HCEC 1CT (cell line): Measurements from ENCODE around the gene COX10.
"Not testable (repeated sequence)": the region's sequence is repeated elsewhere in the genome, so short reads cannot be mapped to it uniquely, and the experiment has no call there.

ENCODE experiments used
- DNase-seq: peaks from one replicate; pipeline ENCODE4 v3.0.0-alpha.2; 2017

The COX10 gene

GRCh38 chr17:14069251-14070021 lies at the start of gene COX10:
TSS of gene COX10 (plus strand) at chr17:14069504. CDS start at chr17:14069606, 102 bp downstream.
- peak; percentile 79 for DNase-seq

DNA sequence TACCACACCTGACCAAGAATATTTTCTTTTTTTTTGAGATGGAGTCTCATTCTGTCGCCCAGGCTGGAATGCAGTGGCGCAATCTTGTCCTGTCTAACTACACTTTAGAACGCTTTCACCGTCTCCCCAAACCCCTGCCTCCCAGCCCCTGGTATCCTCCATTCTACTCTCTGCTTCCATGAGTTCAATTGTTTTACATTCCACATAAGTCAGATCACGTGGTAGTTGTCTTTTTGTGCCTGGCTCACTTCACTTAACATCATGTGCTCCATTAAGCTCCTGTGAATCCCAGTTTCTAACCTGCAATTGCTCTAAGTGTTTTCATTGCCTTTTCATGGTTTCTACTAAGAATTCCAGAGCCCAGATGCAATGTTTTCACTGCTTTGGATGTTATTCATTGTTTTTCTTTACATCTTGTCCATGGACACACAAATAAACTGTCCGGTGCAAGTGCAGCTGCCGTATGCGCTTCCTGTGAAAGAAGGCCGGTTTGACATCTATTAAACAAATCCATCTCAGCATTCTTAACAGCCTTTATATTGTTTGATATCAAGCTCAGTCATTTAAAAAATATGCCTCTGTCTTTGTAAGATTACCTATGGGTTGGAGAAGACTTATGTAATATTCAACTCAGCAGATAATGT lies 47.5 kb upstream of the COX10 start:
- not testable (repeated sequence) for DNase-seq

DNA sequence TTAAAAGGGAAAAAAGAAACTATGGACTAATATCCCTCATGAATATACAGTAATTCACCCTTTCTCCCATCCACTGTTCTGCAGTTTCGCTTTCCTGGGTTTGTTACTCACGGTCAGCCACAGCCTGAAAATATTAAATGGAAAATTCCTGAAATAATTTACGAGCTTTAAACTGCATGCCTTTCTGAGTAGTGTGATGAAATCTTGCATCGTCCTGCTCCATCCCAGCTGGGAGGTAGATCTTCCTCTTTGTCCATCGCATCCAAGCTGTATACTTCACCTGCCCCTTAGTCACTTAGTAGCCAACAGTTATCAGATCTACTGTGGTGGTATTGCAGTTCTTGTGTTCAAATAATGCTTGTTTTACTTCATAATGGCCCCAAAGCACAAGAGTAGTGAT lies 39.5 kb upstream of the COX10 start:
- DNase-seq: not testable (repeated sequence)

DNA sequence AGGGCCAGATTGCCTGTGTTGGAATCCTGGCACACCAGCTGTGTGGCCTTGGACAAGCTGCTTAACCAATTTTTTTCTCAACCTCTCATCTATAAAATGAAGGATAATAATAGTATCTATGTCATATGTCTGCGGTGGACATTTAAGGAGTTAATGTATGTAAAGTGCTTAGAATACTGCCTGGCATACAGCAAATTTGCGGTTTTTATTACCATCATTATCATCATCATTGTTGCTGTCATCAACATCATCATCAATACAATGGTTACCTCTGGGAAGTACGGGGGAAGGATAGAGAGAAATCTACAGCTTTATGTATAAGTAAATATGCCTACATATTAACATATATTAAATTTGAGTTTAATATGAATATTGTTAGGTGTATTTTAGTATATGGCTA lies 37.1 kb upstream of the COX10 start:
- no peak for DNase-seq

GRCh38 chr17:14033166-14033565 lies 36.1 kb upstream of the COX10 start:
- no peak for DNase-seq

- no peak for DNase-seq
Measured at GRCh38 chr17:14037453-14037852, 31.9 kb upstream of the COX10 start.

GRCh38 chr17:14038206-14038605 lies 31.1 kb upstream of the COX10 start:
- DNase-seq: peak; percentile 4

DNA sequence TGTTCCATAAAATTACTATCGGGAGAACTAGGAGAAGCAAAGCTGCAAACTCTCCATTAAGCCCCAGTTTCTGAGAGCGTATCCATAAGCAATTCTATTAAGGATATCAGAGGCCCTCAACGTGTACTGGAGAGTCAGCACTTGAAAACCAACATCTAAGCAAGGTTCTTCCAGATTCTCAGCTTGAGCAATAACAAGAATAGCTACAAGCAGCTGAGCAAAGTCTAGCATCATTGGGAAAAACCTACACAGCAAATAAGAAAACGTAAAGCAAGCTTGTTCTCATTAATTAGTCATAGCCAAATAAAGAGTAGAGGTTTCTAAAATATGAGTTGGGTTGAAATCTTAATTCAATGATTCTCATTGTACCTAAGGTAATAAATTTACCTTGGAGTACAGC lies 26.9 kb upstream of the COX10 start:
- DNase-seq: no peak

DNA sequence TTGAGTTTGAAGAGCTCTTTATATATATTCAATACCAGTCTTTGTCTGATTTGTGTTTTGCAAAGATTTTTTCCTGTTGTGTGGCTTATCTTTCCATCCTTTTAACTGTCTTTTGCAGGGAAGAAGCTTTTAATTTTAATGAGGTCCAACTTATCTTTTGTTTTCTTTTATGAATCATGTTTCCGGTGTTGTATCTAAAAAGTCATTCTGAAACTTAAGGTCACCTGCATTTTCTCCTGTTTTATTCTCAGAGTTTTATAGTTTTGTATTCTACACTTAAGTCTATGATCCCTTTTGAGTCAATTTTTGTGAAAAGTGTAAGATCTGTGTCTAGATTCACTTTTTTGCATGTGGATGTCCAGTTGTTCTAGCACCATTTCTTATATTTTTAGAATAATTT lies 24.6 kb upstream of the COX10 start:
- no peak for DNase-seq

GRCh38 chr17:14046978-14047377 lies 22.3 kb upstream of the COX10 start:
- no peak for DNase-seq

DNA sequence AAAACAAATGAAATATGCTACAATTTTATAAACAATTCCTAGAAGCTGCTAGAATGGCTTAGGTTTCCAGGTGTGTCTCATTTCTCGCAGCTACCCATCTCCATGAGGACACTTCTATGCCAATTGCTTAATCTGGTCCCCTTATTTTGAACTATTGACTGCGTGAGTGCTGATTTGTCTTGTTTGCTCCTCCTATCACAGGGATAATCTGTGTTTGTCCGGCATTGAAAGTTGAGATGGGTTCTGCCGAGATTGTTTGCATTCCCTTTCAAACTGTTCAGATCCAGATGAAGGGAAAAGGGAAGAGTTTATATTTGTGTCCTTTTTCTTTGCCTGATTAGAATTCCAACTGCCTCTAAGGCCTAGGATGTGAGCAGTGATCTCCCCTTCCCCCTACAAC lies 21.7 kb upstream of the COX10 start:
- DNase-seq: no peak

DNA sequence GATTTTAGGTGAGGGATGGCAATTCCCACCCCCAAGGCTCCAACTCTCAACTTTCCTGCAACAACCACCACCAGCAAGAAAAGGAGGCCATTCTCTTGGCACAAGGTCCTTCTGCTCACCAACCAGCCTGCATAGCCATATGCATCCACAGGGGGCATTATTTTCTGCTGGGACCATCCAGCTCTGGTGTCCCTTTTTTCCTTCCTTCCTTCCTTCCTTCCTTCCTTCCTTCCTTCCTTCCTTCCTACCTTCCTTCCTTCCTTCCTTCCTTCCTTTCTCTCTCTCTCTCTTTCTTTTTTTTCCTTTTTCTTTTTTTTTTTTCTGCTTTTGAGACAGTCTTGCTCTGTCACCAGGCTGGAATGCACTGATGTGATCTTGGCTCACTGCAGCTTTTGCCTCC lies 21.1 kb upstream of the COX10 start:
- DNase-seq: peak; percentile 9

GRCh38 chr17:14050616-14051015 lies 18.7 kb upstream of the COX10 start:
- DNase-seq: no peak

DNA sequence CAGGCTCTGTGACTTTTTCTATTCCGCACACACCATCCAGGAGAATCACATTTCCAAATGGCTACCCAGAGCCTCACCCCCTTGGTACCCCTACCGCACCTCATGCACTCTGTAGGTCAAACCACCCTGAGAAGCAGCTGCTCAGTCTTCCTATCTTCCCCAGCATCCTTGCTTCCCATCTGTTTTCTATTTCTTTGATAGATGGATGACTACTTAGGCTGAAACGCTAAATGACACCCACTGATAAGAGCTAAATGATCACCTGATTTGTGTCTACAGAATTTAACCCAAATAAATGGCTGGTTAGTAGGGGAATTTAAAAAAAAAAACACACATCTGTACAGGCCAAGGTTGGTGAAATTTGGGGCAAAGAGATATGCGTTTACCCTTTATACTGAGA lies 17.6 kb upstream of the COX10 start:
- no peak for DNase-seq

- DNase-seq: no peak
Measured at GRCh38 chr17:14052886-14053615, 16.3 kb upstream of the COX10 start.

DNA sequence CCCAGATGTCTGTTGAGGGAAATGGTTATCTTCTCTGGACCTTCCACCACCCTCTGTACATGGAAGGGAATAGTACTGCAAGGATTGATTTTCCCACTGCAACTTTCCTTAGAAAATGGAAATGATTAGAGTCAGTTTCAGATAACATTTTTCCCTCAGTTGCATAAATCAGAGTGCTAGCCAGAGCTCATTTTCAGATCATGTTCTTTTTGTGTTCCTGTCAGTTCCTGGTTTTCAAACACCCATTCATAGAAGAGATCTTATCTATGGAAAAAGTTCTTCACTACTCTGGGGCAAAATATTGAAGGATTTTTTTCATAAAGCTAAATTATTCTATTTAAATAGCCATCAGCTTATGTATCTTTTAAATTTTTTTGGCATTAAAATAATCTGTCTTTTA lies 11.7 kb upstream of the COX10 start:
- no peak for DNase-seq

DNA sequence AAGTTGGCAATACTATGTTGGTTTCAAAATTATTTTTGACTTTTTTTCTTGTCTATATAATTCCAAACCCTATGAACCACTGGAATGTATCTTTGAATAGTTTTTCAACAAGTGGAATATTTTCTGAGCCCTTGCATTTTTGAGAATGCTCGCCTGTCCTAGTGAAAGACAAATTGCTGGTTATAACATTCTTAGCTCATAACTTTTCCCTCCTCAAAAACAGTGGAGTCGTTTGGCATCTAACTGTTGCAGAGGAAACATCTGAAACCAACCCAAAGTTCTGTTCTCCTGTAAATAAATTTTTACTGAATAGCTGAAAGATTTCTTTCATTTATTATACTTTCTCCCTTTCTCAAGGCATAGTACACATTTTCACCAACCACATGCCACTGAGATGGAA lies 11.3 kb upstream of the COX10 start:
- DNase-seq: no peak

DNA sequence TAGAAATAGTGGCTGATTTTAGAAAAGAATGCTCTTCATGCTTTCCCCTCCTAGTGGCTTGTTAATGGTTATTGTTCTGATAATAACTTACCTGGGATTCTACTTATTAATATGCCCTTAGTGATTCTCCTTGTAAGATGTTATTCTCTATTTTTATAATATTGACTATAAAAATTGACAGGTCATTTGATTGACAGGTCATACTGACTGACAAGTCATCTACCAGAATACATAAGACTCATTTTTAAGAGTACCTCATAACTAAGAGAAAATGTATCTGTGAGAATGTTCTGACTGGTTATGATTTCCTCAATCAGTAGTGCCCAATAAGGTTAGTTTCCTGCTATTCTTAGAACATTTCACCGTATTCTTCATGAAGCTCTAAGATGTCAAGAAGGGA lies 8.6 kb upstream of the COX10 start:
- no peak for DNase-seq

DNA sequence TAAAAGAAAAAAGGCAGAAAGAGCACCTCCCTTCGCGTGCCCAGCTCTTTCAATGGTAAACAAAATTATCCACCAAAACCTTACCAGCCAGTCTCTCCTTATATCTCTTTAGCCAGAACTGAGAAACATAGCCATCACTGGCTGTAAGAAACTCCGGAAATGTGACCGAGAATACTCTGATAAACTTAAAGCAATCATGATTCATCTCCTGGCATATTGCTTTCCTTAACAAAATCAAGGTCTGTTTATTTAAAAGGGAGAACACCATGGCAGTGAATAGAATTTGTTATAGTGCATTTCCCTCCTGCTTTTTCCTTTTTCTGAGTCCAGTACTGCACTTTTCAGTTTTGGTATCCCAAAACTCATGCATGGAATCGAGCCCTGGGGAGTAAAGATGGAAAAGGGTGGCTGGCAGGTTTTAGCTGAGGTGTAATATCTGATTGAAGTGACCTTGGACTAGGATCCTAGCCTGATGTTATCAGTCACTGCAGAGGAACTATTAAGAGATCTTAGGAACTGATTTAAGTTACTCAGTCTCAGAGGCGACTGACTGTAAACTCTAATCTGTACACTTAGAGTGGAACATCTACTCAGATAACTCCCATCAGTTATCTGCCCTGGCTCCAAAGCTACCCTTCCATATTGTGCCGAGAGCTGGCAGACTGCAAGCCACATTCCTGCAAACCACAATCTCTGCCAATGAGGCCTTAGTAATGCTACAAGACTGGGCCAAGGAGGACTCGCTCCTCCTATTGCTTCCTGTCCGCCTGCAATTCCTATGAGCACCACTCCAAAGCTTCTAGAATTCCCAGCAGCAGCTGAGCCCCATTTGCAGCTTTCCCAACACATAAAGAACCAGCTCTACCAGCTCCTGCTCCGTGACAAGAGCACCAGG lies 7.4 kb upstream of the COX10 start:
- peak; percentile 87 for DNase-seq

DNA sequence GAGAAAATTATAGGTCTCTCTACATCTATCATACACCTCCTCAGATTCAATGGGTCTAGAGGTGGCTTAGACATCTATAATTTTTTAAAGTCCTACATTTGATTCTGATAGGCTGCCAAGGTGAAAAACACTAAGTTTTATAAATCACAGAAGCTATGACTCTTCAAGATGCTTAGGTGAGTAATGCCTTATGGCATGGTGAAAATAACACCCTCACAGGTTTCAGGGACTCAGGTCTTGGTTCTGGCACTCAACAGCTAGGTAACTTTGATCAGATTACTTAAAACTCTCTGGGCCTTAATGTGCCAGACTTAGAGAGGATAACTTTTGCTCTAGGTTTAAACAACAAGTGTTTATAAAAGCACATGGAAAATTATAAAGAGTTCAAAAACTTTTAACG lies 2.0 kb upstream of the COX10 start:
- no peak for DNase-seq

GRCh38 chr17:14068542-14069250 lies 608 bp upstream of the COX10 start:
- DNase-seq: no peak

DNA sequence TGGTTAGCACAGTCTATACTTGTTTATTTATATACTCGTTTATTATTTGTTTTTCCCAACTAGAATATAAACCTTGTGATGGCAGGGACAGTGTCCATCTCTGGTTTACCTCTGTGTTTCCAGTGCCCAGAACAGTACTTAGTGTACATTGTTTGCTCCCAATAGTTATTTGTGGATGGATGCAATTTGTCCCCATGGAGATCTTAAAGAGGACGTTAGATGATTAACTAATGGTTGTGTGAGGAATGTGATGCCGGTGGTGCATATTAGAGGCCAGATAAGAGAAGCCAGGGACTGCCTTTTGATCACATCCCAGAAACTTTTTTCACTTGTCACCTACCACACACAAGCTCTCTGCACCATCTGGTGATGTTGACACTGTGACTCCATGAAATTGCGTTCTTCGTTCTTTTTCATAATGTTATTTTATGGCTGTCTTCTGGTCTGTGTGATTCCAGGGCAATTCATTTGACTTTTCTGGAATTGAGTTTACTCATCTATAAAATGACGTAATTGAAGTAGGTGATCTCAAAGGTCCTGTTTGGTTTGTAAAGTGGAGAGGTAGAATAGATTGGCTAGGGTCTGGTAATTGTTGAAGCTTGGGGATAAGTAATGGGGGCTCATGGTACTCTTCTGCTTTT lies 1.2 kb downstream of the COX10 start:
- DNase-seq: no peak
